A204.1 (cell line): ENCODE results near the gene P2RX5.
"Not testable (repeated sequence)": the region's sequence is repeated elsewhere in the genome, so short reads cannot be mapped to it uniquely, and the experiment has no call there.

Source experiments
- FAIRE-seq: peaks from 2 replicates; lab custom pipeline; 2012; peaks lifted over from hg19 to GRCh38; lab: Jason Lieb, UNC

Gene P2RX5, protein sequence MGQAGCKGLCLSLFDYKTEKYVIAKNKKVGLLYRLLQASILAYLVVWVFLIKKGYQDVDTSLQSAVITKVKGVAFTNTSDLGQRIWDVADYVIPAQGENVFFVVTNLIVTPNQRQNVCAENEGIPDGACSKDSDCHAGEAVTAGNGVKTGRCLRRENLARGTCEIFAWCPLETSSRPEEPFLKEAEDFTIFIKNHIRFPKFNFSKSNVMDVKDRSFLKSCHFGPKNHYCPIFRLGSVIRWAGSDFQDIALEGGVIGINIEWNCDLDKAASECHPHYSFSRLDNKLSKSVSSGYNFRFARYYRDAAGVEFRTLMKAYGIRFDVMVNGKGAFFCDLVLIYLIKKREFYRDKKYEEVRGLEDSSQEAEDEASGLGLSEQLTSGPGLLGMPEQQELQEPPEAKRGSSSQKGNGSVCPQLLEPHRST

GRCh38 chr17:3695723-3696411 is at the start of gene P2RX5:
Gene P2RX5, minus strand, starts transcription at chr17:3696155. Its CDS starts 150 bp downstream, at chr17:3696005.
- no peak for FAIRE-seq

GRCh38 chr17:3745071-3745470 is 49.1 kb upstream of the P2RX5 start:
- no peak for FAIRE-seq

GRCh38 chr17:3744014-3744413 is 48.1 kb upstream of the P2RX5 start:
- no peak for FAIRE-seq

- FAIRE-seq, result no peak
Observed at GRCh38 chr17:3740611-3741073, 44.7 kb upstream of the P2RX5 start.

- no peak for FAIRE-seq
Observed at GRCh38 chr17:3739422-3740124, 43.6 kb upstream of the P2RX5 start.

DNA sequence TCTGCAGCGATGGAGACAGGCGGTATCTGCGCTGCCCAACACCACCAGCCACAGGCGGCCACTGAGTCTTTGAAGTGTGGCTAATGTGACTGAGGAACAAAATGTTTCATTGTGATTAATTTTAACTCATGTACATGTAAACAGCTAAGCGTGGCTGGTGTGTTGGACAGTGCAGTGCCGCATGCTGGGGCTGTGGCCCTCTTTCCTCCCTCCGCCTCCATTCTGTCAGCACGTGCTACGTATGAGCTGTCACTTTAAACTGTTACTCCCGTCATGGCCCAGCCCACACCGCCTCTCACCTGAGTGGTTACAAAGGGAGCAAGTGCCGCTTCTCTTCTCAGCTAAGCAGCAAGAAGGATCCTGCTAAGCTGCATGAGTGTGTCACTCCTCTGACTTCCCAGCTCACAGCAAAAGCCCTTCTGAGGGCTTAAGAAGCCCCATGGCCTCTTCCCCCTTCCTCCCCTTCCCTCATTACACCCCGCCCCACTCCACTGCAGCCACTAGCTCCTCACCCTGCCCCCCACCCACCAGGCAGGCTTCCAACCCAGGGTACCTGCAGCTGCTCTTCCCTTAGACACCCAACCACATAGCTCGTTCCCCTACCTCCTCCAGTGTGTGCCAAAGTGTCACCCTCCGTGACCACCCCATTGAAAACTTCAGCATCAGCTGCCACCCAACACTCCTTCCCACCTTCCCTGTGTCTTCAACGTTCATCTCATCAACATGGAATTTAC is 42.8 kb upstream of the P2RX5 start:
- no peak for FAIRE-seq

DNA sequence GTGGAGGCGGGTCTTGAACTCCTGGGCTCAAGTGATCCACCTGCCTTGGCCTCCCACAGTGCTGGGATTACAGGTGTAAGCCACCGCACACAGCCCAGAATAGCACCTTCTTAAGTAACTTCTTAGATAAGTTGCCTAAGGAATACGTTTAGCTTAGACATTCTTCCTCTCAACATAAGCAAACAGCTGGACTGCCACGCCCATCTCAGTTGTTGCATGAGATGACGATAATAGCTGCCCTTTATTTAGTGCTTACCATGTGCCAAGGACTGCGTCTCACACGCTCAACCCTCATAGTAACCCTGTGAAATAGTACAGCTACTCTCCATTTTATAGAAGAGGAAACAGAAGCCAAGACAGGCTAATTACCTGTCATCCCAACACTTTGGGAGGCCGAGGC is 39.6 kb upstream of the P2RX5 start:
- no peak for FAIRE-seq

- not testable (repeated sequence) for FAIRE-seq
Observed at GRCh38 chr17:3734911-3735276, 38.9 kb upstream of the P2RX5 start.

DNA sequence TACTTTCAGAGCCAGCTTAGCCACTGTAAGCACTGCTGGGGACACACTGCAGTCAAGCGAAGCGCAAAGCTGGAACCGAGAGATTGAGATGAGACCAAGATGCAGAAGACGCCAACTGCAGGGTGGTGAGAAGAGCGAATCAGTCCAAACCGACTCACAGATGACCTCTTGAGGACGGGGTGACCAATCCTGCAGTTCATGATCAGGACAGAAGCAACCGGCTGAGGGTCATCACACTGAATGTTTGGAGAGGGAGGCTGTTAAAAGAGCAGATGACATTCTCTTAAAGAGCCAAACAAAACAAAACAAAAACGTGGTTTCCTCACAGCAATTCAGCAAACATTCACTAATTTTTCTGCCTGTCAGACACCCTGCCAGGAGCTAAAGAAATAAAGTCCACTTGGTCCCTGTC is 36.3 kb upstream of the P2RX5 start:
- no peak for FAIRE-seq

DNA sequence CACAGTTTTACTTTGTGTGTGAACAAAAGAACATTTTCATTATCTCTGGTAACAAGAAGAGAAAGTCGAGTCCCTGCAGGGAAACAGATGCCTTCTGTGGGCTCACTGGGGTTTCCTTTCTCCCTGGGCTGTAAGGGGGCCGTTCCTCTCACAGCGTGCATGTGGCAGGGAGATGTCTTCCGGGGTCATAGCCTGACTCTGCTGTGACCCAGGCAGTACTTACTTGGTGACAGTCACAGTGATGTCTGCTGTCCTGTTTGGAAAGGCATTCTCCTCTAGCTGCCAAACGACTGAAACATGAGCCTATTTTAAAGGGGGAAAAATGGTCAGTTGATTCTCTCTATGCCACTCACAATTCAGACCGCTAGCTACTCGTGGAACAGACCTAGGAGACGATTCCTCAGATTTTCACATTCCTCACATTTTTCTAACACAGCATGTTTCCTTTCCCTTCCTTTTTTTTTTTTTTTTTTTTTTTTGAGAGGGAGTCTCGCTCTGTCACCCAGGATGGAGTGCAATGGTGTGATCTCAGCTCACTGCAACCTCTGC is 35.0 kb upstream of the P2RX5 start:
- FAIRE-seq, result no peak

GRCh38 chr17:3729881-3730280 is 33.9 kb upstream of the P2RX5 start:
- FAIRE-seq, result no peak

DNA sequence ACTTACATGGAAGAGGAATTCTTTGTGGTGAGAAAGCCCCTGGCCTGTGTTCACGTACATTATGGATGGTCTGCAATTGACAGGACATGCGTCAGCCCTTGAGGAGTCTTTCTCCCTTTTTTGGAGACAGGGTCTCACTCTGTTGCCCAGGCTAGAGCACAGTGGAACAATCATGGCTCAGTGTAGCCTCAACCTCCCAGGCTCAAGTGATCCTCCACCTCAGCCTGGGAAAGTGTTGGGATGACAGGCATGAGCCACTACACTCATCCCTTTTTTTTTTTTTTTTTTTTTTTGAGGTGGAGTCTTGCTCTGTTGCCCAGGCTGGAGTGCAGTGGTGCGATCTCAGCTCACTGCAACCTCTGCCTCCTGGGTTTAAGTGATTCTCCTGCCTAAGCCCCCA is 32.1 kb upstream of the P2RX5 start:
- FAIRE-seq, result not testable (repeated sequence)

DNA sequence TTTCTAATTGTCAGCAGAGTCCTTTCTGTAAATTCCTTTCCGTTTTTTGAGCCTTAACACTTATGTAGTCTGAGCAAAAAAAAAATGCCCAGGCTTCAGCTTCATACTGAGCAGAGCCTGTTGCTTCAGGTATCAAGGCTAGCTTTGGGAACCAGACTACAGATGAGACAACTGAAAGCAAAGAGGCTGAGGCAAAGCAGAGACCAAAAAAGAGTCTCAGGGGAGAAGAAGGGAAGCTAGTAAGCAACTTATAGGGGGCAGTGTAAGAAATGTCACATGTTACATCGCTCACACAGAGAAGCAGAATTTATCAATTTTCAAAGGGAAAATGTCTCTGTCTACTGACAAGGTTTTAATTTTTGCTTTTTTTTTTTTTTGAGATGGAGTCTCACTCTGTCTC is 31.1 kb upstream of the P2RX5 start:
- FAIRE-seq, result no peak

- no peak for FAIRE-seq
Observed at GRCh38 chr17:3724378-3725077, 28.6 kb upstream of the P2RX5 start.

GRCh38 chr17:3723556-3724377 is 27.8 kb upstream of the P2RX5 start, which contains the start of gene HASPIN:
Gene HASPIN, plus strand, starts transcription at chr17:3723903. Its CDS starts 33 bp downstream, at chr17:3723936.
- FAIRE-seq, result no peak

DNA sequence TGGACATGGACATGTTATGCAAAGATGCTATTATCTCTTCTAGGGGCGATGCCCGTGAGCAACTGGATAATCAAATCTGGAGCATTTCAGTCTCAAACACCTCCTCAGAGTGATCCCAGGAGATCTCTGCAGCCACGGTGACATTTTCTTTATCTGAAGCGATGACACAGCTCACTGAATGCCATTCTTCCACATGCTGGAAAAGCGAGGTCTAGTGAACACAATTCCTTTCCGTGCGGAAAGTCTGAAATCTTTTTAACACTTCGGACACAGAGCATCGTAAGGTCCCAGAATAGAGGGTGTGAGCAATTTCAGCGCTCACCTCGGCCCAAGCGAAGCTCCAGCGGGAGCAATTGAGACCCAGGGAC is 27.2 kb upstream of the P2RX5 start:
- no peak for FAIRE-seq

DNA sequence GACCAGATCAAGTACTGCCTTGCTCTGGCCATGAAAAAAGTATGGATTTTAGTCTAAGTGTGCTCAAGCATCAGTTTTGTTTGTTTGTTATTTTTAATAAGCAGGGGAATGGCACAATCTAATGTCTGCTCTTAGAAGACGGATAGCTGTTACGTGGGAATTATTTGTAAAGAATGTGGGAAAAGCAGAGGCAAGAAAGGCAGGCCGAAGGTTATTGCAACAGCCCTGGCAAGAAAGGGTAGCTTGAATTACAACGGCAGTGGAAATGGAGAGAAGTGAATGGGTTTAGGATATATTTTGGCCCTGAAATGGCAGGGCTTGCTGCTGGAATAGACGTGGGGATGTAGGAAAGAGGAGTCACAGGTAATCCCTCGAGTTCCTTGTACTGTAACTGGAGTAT is 26.8 kb upstream of the P2RX5 start:
- FAIRE-seq, result no peak

- no peak for FAIRE-seq
Observed at GRCh38 chr17:3719265-3719664, 23.3 kb upstream of the P2RX5 start.

- FAIRE-seq, result no peak
Observed at GRCh38 chr17:3718201-3718600, 22.2 kb upstream of the P2RX5 start.

- FAIRE-seq, result no peak
Observed at GRCh38 chr17:3715296-3715695, 19.3 kb upstream of the P2RX5 start.
